HEK293 (cell line): Measurements from ENCODE around the gene HOXB9.

Experiments
- BCL11A ChIP-seq: fragments of 450-650 bp; formaldehyde crosslinking; IDR thresholded peaks from 2 replicates; pipeline ENCODE4 v1.5.1; 2016; ENCODE audit warnings: low read depth, missing biosample characterization, missing genetic modification characterization
- EGR2 ChIP-seq: fragments of 450-650 bp; formaldehyde crosslinking; IDR thresholded peaks from 2 replicates; pipeline ENCODE4 v1.5.1; 2016; ENCODE audit warnings: low read depth, missing biosample characterization, missing genetic modification characterization
- GLI2 ChIP-seq: fragments of 450-650 bp; formaldehyde crosslinking; IDR thresholded peaks from 2 replicates; pipeline ENCODE4; 2017; ENCODE audit warnings: missing biosample characterization, missing genetic modification characterization, low read depth, borderline replicate concordance
- MYNN ChIP-seq: fragments of 450-650 bp; formaldehyde crosslinking; IDR thresholded peaks from 2 replicates; pipeline ENCODE4 v1.5.1; 2016; ENCODE audit warnings: missing biosample characterization, missing genetic modification characterization, borderline replicate concordance
- OSR2 ChIP-seq: fragments of 450-650 bp; formaldehyde crosslinking; IDR thresholded peaks from 2 replicates; pipeline ENCODE4 v1.5.1; 2016; ENCODE audit warnings: missing biosample characterization, missing genetic modification characterization
- PRDM4 ChIP-seq: fragments of 450-650 bp; formaldehyde crosslinking; IDR thresholded peaks from 2 replicates; pipeline ENCODE4 v1.5.1; 2017; ENCODE audit warnings: missing biosample characterization, missing genetic modification characterization
- REST ChIP-seq: fragments of 450-650 bp; formaldehyde crosslinking; IDR thresholded peaks from 2 replicates; pipeline ENCODE4 v1.5.1; 2016; ENCODE audit warnings: missing biosample characterization, missing genetic modification characterization
- SCRT1 ChIP-seq: fragments of 450-650 bp; formaldehyde crosslinking; IDR thresholded peaks from 2 replicates; pipeline ENCODE4 v1.5.1; 2016; ENCODE audit warnings: missing biosample characterization, missing genetic modification characterization, borderline replicate concordance
- SCRT2 ChIP-seq: fragments of 450-650 bp; formaldehyde crosslinking; IDR thresholded peaks from 2 replicates; pipeline ENCODE4 v1.5.1; 2016; ENCODE audit warnings: missing biosample characterization, missing genetic modification characterization
- ZBTB17 ChIP-seq: fragments of 450-650 bp; formaldehyde crosslinking; IDR thresholded peaks from 2 replicates; pipeline ENCODE4 v1.5.1; 2016; ENCODE audit warnings: missing biosample characterization, missing genetic modification characterization
- ZBTB26 ChIP-seq: fragments of 450-650 bp; formaldehyde crosslinking; optimal IDR thresholded peaks from 2 replicates; pipeline ENCODE3; 2016; ENCODE audit warnings: missing biosample characterization, mild to moderate bottlenecking, missing genetic modification characterization
- ZNF148 ChIP-seq: fragments of 450-650 bp; formaldehyde crosslinking; IDR thresholded peaks from 2 replicates; pipeline ENCODE4 v1.5.0; 2017; ENCODE audit warnings: missing biosample characterization, missing genetic modification characterization, borderline replicate concordance
- ZNF175 ChIP-seq: fragments of 450-650 bp; formaldehyde crosslinking; IDR thresholded peaks from 2 replicates; pipeline ENCODE4 v1.5.1; 2016; ENCODE audit warnings: missing biosample characterization, missing genetic modification characterization
- ZNF18 ChIP-seq: fragments of 450-650 bp; formaldehyde crosslinking; IDR thresholded peaks from 2 replicates; pipeline ENCODE4 v1.5.1; 2016; ENCODE audit warnings: missing biosample characterization, missing genetic modification characterization
- ZNF23 ChIP-seq: fragments of 450-650 bp; formaldehyde crosslinking; IDR thresholded peaks from 2 replicates; pipeline ENCODE4 v1.5.1; 2016; ENCODE audit warnings: missing biosample characterization, missing genetic modification characterization, borderline replicate concordance
- ZNF292 ChIP-seq: fragments of 450-650 bp; formaldehyde crosslinking; IDR thresholded peaks from 2 replicates; pipeline ENCODE4 v1.5.1; 2016; ENCODE audit warnings: low read depth, missing biosample characterization, missing genetic modification characterization, borderline replicate concordance
- ZNF302 ChIP-seq: fragments of 450-650 bp; formaldehyde crosslinking; IDR thresholded peaks from 2 replicates; pipeline ENCODE4 v1.5.1; 2016; ENCODE audit warnings: missing biosample characterization, missing genetic modification characterization, low read depth
- ZNF335 ChIP-seq: fragments of 450-650 bp; formaldehyde crosslinking; conservative IDR thresholded peaks from 2 replicates; pipeline ENCODE4 v1.5.1; 2016; ENCODE audit warnings: missing biosample characterization, missing genetic modification characterization
- ZNF426 ChIP-seq: fragments of 450-650 bp; formaldehyde crosslinking; IDR thresholded peaks from 2 replicates; pipeline ENCODE4 v1.5.1; 2017; ENCODE audit warnings: missing biosample characterization, missing genetic modification characterization, mild to moderate bottlenecking, inconsistent platforms, moderate library complexity
- ZNF514 ChIP-seq: fragments of 450-650 bp; formaldehyde crosslinking; IDR thresholded peaks from 2 replicates; pipeline ENCODE4 v1.5.1; 2016; ENCODE audit warnings: missing biosample characterization, missing genetic modification characterization
- ZNF560 ChIP-seq: fragments of 450-650 bp; formaldehyde crosslinking; IDR thresholded peaks from 2 replicates; pipeline ENCODE4 v1.5.1; 2017; ENCODE audit warnings: missing biosample characterization, missing genetic modification characterization, borderline replicate concordance
- ZNF621 ChIP-seq: fragments of 450-650 bp; formaldehyde crosslinking; IDR thresholded peaks from 2 replicates; pipeline ENCODE4 v1.5.1; 2017; ENCODE audit warnings: missing biosample characterization, missing genetic modification characterization
- ZNF629 ChIP-seq: fragments of 450-650 bp; formaldehyde crosslinking; IDR thresholded peaks from 2 replicates; pipeline ENCODE4 v1.5.1; 2017; ENCODE audit warnings: missing biosample characterization, missing genetic modification characterization
- ZNF692 ChIP-seq: fragments of 450-650 bp; formaldehyde crosslinking; IDR thresholded peaks from 2 replicates; pipeline ENCODE4 v1.5.1; 2016; ENCODE audit warnings: missing biosample characterization, missing genetic modification characterization
- ZNF707 ChIP-seq: fragments of 450-650 bp; formaldehyde crosslinking; IDR thresholded peaks from 2 replicates; pipeline ENCODE4 v1.5.1; 2016; ENCODE audit warnings: missing biosample characterization, missing genetic modification characterization
- ZXDB ChIP-seq: fragments of 450-650 bp; formaldehyde crosslinking; IDR thresholded peaks from 2 replicates; pipeline ENCODE4 v1.5.1; 2016; ENCODE audit warnings: missing biosample characterization, missing genetic modification characterization

Gene HOXB9

GRCh38 chr17:48597778-48598631, 28.2 kb downstream of the HOXB9 start (continued):
- TF ChIP-seq GLI2 (tag by site-specific recombination) (0 out of 2 replicates have a peak, but pooled peaks have one; percentile 2), ZBTB17 (tag by site-specific recombination) (peak; percentile 51), SCRT1 (tag by site-specific recombination) (no peak), ZNF335 (tag by site-specific recombination) (0 out of 2 replicates have a peak, but pooled peaks have one; percentile 25), SCRT2 (tag by site-specific recombination) (no peak), ZNF426 (no peak), ZNF629 (tag by site-specific recombination) (peak; percentile 72), ZXDB (tag by site-specific recombination) (peak; percentile 57; the same call in 1 of the 2 replicates), PRDM4 (peak; percentile 42), ZNF302 (tag by site-specific recombination) (no peak), ZNF148 (tag by site-specific recombination) (no peak), ZBTB26 (peak; percentile 82), ZNF707 (tag by site-specific recombination) (peak; percentile 73; the same call in 1 of the 2 replicates), OSR2 (no peak), ZNF18 (0 out of 2 replicates have a peak, but pooled peaks have one; percentile 25), ZNF23 (no peak), ZNF175 (tag by site-specific recombination) (no peak), ZNF621 (tag by site-specific recombination) (no peak), ZNF560 (no peak), EGR2 (tag by site-specific recombination) (peak; percentile 74), MYNN (tag by site-specific recombination) (no peak), BCL11A (tag by site-specific recombination) (no peak), ZNF292 (tag by site-specific recombination) (no peak), ZNF692 (no peak), REST (tag by site-specific recombination) (no peak), ZNF514 (tag by site-specific recombination) (no peak)
